IPS-NIHi11 (cell line): ENCODE measurements around the gene KLF2.

ENCODE experiments used
- DNase-seq: peaks from one replicate; pipeline ENCODE4 v3.0.0; 2012; ENCODE audit warnings: mixed read lengths, low spot score

Gene KLF2

DNA sequence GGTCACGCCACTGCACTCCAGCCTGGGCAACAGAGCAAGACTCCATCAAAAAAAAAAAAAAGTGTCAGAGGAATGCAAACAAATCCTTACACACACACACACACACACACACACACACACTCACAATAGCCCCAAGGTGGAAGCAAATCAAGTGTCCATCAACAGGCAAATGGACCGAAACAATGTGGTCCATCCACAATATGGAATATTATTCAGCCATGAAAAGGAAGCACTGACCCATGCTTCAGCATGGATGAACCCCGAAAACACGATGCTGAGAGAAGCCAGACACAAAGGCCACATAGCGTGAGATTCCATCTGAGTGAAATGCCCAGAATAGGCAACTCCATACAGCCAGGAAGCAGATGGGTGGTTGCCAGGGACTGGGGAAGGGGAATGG, 16.5 kb upstream of the KLF2 start:
- no peak for DNase-seq

DNA sequence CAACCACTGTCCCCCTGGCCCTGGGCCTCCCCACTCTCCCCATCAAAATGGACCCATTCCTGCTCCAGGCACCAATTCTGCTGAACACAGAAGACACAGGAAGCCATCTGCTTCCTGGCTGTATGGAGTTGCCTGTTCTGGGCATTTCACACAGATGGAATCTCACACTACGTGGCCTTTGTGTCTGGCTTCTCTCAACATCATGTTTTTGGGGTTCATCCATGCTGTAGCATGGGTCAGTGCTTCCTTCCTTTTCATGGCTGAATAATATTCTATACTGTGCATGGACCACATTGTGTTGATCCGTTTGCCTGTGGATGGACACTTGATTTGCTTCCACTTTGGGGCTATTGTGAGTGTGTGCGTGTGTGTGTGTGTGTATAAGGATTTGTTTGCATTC, 15.0 kb upstream of the KLF2 start:
- no peak for DNase-seq

DNA sequence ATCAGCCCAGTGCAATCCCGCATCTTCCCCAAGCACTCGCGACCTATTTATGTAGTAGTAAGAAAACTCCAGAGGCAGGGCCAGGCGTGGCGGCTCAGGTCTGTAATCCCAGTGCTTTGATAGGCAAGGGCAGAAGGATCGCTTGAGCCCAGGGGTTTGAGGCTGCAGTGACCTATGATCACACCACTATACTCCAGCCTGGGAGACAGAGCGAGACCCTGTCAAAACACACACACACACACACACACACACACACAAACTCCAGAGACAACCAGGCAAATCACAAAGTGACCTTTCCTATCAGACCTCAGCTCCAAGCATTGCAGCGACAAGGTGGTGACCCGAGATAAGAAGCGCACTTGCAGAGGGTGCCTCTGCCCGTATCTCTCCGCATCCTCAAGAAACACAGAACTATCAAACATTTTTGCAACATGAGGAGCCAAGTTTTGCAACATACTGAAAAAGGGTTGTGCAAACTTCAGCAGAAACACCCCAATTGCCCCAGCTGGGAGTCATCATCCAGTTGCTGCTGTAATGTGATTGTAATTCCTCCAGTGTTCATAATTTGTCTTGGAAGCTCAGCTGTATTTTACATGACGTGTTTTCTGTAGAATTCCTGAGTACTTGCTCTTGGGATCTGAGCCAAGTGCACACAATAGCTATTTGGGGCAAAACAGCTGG, 8.7 kb upstream of the KLF2 start:
- DNase-seq, result no peak

DNA sequence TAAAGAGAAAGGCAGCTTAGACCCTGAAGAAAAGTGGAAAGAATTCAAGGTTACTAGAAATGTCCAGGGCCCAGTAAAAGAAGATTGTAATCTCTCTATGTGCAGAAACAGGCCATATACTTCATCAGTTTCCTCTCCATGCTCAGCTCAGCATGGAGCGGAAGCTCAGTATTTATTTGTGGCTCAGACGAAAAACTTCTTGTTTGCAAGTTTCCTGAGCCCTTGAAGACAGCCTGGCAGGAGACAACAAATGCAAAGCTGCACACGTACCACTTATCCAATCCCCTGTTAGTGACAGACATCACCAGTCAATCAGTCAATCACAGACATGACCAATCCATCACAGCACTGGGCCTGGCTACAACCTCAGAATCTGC, 8.1 kb upstream of the KLF2 start:
- DNase-seq, result no peak

DNA sequence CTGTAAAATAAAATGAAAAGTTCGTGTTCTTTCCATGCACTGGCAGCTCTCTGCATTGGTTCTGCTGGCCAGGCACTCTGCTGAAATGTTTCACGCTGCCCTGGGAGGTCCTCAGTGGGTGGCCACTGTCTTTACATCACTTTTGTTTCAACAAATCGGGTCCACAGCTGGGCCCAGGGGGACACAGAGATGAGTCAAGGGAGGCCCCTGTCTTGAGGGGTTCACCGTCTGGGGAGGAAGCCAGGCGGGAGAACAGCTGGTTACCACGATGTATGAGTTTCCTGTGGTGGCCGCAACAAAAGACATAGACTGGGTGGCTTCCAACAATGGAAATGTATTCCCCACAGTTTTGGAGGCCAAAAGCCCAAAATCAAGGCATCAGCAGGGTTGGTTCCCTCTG, 5.1 kb upstream of the KLF2 start:
- no peak for DNase-seq

DNA sequence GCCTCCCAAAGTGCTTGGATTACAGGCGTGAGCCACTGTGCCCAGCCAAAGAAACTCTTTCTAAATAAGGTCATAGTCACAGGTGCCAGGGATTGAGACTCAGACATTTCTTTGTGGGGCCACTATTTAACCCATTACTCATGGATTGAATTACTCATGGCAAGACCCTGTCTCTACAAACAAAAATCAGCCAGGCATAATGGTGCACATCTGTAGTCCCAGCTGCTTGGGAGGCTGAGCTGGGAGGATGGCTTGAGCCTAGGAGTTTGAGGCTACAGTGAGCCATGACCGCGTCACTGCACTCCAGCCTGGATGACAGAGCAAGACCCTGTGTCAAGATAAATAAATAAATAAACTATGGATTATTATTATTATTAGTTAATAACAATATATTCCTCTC, 3.6 kb upstream of the KLF2 start:
- no peak for DNase-seq

DNA sequence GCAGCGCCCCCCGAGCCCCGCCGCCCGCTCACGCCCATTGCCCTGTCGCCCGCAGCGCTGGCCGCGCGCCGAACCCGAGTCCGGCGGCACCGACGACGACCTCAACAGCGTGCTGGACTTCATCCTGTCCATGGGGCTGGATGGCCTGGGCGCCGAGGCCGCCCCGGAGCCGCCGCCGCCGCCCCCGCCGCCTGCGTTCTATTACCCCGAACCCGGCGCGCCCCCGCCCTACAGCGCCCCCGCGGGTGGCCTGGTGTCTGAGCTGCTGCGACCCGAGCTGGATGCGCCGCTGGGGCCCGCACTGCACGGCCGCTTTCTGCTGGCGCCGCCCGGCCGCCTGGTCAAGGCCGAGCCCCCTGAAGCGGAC, 518 bp downstream of the KLF2 start:
- peak; percentile 61 for DNase-seq

DNA sequence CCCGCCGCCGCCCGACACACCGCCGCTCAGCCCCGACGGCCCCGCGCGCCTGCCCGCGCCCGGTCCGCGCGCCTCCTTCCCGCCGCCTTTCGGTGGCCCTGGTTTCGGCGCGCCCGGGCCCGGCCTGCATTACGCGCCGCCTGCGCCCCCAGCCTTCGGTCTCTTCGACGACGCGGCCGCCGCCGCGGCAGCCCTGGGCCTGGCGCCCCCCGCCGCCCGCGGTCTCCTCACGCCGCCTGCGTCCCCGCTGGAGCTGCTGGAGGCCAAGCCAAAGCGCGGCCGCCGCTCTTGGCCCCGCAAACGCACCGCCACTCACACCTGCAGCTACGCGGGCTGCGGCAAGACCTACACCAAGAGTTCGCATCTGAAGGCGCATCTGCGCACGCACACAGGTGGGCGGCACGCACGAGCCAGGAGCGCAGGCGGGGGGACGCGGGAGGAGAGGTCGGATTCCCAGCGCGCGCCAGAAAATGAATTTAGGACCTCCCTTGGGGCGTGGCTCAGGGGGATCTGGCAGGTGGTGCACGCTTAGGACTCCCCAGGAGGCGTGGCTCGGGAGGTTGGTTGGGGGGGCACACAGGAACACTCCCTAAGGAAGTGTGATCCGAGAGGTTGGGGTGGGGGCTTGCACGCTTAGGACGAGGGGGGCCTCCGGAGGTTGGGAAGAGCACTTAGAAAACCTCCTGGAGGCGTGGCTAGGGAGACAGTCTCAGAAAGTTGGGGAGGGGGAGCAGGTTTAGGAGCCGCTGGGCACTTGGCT, 1.2 kb downstream of the KLF2 start:
- peak; percentile 75 for DNase-seq

DNA sequence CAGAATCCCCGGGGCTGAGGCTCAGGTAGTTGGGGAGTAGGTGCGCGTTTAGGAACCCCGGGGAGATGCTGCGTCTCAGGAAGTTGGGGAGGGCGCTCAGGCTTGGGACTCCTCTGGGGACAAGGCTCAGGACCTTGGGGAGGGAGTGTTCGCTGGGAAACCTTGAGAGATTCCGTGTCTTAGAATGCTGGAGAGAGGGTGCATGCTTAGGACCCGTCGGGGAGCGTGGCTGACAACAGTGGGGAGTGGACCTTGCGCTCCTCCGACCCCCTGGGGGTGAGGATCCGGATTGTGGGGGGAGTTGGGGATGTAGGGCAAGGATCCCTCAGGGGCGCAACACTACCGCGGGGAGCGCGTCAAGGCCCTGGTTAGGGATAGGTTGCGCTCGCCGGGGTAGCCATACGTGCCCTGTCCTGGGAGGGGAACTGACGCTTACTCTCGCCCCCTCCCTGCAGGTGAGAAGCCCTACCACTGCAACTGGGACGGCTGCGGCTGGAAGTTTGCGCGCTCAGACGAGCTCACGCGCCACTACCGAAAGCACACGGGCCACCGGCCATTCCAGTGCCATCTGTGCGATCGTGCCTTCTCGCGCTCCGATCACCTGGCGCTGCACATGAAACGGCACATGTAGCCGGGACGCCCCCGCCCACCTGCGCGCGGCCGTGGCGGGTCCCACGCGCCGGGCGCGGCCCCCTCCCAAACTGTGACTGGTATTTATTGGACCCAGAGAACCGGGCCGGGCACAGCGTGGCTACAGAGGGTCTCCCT, 2.0 kb downstream of the KLF2 start:
- DNase-seq, result peak; percentile 63

DNA sequence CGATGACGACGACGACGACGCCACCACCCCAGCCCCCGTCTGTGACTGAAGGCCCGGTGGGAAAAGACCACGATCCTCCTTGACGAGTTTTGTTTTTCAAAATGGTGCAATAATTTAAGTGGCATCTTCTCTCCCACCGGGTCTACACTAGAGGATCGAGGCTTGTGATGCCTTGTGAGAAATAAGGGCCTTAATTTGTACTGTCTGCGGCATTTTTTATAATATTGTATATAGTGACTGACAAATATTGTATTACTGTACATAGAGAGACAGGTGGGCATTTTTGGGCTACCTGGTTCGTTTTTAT, 2.5 kb downstream of the KLF2 start:
- no peak for DNase-seq

DNA sequence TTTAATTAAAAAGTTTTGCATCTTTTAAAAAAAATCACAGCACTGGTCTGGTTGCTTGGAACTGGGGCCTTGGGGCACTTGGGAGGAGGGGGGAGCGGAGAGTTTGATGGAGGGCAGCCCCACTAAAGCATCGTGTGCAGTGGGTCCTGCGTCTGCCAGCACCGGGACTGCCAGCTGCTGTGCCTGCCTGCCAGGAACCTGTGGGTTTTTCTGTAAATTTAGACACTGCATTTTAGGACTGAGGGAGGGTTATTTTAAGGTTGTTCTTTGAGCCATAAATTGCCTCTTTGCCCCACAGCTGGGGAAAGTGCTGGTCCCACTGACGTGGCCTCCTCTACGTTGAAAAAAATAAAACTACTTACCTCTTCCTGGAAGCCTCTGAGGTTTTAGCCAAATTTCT, 2.9 kb downstream of the KLF2 start:
- DNase-seq, result no peak

DNA sequence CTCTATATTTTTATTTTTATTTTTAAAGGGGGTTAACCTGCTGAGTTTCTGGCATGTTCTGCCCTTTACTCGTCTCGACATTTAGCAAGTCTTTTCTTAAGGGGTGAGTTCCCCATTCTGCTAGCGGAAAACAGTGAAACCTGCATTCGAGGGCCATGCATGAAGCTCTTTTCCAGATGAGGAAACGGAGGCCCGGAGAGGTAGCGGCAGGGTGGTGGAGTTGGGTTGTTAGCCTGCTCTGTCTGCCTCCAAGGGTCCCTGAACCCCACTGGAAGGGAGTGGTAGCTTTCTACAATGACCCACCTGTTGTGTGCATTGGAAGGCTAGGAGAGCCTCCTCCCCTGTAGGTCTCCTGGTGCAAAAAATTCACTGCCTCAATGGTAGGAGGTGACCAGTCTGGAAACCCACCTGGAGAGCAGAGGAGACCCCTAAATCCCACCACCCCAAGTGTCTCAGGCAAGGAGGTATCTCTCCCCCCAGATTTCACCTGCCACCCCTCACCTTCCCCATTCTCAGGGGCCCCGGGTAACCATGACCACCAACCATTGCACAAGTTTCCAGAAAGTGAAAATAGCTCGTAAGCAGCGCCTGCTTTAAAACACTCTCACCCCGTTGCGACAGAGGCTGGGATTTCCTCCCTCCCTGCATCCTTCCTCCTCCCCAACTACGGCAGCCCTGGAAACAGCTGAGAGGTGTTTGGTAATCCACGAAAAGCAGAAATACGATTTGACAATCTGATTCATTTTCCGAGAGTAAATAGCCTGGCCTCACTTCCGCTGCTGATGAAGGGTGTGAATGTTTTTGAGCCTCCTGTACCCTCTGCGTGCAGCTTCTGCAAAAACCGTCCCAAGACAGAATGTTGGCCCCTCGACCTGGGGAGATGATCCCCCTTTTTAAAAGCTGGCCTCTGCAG, 3.5 kb downstream of the KLF2 start:
- DNase-seq, result no peak

DNA sequence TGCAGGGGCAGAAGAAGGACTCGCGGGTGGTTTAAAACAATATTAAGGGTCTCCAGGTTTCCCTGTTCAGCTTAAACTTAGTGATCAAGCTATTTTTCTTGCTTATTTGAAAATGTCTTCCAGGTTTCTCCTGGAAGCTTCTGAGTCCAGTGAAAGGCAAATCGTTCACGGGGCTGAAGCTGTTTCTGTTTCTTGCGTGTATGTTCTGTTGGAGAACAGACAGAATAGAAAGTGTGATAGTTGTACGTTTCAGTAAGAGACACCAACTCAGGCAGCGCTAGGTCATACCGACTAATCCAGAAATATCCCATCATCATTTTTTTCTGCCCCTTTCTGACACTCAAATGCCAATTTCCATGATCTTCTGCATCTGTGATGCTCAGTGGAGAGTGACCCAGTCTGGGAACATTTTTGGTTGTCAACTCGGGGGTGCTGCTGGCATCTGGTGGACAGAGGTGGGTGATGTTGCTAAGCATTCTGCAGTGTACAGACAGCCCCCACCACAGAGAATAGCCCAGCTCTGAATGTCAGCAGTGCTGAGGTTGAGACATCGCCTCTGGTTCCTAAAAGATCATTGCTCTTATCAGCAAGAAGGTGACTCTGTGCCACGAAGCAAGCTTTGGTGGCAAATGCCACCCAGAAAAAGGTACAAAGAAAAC, 4.3 kb downstream of the KLF2 start:
- no peak for DNase-seq

DNA sequence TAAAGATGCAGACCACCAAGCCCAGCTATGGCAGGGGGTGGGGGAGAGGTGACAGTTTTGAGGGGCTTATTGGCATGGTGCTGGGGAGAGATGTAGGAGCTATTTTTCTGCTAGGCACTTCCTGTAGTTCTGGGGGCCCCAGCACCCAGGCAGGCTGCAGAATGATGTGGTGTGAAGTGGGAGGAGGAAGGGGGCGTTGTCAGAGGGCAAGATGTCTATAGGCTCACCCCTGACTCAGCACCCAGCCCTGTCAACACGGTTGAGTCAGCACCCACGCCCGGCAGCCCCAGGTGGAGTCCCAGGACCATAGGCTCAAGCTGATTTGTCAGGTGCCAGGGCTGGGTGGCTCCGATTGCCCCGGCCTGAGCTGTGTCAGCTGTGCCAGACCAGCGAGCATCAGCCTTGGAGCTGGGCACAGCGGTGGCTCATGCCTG, 5.8 kb downstream of the KLF2 start:
- peak; percentile 57 for DNase-seq

DNA sequence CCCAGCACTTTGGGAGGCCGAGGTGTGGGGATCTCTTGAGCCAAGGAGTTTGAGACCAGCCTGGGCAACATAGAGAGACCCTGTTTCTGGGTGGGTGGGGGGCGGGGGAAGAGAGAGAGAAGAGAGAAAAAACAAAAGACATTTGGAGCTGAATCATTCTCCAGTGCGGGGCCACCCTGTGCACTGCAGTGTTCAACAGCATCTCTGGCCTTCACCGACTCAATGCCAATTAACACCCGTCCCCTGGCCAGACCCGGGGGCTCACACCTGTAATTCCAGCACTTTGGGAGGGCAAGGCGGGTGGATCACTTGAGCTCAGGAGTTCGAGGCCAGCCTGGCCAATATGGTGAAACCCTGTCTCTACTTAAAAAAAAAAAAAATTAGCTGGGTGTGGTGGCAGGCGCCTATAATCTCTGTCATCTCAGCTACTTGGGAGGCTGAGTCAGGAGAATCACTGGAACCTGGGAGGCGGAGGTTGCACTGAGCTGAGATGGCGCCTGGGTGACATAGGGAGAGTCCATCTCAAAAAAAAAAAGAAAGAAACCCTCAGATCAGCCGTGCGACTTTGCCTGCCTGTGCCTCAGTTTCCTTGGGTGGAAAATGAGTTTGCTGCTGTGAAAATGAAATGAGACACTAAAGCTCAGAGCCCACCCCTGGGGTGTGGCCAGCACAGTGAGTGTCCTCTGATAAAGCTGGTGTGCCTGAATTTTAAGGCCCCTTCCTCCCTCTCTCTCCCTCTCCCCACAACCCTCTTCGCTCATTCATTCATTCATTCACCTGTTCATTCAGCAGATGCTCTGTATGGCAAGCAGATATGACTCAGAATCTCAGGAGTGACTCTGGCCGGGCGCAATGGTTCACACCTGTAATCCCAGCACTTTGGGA, 6.4 kb downstream of the KLF2 start:
- no peak for DNase-seq

DNA sequence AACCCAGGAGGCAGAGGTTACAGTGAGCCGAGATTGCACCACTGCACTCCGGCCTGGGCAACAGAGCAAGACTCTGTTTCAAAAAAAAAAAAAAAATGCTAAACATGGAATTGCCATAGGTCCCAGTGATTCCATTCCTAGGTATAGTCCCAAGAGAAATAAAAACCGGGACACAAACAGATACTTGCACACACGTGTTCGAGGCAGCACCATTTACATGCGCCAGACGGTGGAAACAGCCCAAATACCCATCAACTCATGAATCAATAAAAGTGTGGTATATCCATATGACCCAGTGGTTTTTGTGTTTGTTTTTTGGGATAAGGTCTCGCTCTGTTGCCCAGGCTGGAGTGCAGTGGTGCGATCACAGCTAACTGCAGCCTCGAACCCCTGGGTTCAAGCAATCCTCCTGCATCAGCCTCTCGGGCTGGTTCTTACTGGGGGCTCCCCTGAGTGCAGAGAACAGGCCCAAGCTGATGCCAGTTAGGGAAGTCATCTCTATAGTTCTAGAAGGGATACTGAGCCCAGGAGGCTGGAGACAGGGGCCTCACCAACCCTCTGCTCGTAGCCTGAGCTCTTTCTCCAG, 8.5 kb downstream of the KLF2 start:
- DNase-seq, result no peak

DNA sequence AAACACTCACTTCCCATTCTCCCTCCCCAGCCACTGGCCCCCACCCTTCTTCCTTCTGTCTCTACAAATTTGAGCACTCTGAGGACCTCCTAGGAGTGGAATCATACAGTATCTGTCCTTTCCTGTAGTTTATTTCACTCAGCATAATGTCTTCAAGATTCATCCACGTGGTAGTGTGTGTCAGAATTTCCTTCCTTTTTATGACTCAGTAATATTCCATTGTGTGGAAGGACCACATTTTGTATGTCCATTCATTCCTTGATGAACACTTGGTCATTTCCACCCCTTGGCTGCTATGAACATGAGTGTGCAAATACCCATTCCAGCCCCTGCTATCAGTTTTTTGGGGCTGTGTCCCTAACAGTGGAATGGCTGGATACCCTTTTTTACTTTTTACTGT, 9.8 kb downstream of the KLF2 start:
- DNase-seq, result no peak

DNA sequence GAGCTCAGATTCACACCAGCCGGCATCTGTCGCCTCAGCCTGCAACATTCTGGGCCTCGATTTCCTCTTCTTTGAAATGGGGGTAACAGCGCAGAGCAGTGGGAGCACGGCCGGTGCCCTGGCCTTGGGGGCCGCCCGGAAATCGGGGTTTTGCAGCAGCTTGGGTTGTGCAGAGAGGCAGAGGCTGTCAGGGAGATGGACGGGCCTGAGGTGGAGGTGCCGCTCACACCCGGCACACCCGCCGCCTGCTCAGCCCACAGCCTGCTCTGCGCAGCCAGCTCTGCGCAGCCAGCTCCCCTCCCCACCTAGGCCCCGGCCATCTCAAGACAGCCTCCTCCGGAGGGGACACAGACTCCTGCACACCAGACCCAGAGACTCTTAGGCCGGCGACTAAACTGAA, 10.6 kb downstream of the KLF2 start:
- no peak for DNase-seq

DNA sequence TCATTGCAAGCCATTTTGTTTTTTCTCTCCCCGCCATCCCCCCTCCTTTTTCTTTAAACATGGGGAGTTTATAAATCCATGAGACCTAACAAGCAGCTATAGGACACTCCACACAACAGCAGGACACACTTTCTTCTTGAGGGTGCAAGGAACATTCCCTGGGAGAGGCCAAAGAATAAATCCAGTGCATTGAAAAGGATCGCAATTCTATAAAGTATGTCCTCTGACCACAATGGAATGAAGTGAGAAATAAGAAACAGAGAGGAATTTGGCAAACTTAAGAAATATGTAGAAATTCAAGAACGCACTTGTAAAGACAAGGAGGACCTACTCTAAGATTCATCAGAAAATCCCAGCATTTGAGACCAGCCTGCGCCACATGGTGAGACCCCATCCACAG, 11.9 kb downstream of the KLF2 start:
- no peak for DNase-seq

DNA sequence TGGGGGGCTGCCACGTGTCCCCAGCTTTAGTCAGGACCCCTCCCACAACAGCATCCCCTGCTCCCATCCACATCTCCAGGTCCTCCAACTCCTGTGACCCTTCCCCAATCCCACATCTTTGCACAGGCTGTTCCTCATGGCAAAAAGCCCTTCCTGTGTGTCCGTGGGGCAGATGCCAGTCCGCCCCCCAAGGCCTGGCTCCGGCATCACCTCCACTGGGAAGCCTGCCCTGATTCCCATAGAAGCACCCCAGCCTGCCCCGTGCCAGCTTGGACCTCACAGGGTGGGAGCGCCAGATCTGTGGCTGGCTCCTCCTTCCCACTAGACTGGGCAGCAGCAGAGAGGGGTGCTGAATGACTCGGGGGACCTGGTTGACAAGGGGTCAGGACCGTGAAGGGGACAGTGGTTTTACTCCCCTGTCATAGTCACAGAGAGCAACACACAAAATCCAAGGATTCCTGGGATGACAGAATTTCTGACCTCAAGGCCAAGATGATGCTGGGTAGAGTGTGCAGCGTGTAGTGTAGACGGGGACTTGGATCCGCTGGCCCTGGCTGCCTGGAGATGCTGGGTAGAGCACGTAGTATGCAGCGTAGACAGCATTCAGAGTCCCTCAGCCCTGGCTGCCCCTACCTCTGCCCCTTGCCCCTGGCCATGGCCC, 13.3 kb downstream of the KLF2 start:
- no peak for DNase-seq
